HG03060 (cell line): ENCODE results near the gene PLXDC1.

Source experiments
- ATAC-seq: cut with Tn5 transposase; IDR thresholded peaks from one replicate; pipeline ENCODE4 v1.9.1; 2021; ENCODE audit warnings: low read depth, moderate number of reproducible peaks; ENCODE audit not compliant: unreplicated experiment

PLXDC1 gene

GRCh38 chr17:39151150-39151942 lies at the start of gene PLXDC1:
Gene PLXDC1, minus strand, starts transcription at chr17:39151637. Its CDS starts 200 bp downstream, at chr17:39151437.
- no peak for ATAC-seq

GRCh38 chr17:39200957-39201510 lies 49.6 kb upstream of the PLXDC1 start:
- ATAC-seq = no peak

DNA sequence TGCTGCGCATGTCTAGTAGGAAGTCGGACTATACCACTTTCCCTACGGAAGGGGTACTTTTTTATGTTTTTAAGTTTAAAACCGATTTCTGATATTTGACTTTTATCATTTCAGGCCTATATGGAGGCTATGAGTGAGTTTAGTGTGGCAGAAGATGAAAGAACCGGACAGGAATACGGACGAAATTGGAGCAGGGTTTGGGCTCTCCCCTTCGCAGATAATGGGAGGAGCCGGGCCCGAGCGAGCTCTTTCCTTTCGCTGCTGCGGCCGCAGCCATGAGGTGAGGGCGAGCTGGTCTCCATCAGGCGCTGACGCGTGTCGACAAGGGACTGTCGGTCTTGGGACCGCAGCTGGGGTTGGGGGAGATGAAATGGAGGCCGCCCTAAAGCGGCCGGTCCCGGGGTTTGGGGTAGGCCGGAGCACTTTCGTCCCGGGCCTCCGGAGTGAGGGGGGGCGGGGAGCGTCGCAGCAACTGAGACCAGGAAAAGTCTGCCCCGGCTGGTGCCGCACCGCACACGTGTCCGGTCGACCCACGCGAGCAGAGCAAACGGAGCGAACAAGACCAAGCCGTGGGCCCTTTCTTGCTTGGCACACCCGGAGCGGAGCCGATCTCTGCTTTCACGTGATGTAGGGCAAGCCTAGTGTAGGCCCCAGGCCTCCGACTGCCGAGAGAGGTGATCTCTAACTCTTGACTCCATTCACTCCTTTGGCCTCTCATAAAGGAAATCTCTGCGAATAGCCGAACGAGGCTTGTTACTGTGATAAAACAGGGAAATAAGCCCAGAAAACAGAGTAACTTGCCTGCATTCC lies 48.8 kb upstream of the PLXDC1 start, which contains the start of gene RPL19:
Gene RPL19 (plus strand): TSS at position 214 of the 810 bp plus-strand sequence. CDS start 62 bp downstream, at position 276.
- ATAC-seq = peak; percentile 70

GRCh38 chr17:39199820-39200069 lies 48.3 kb upstream of the PLXDC1 start:
- ATAC-seq = no peak

DNA sequence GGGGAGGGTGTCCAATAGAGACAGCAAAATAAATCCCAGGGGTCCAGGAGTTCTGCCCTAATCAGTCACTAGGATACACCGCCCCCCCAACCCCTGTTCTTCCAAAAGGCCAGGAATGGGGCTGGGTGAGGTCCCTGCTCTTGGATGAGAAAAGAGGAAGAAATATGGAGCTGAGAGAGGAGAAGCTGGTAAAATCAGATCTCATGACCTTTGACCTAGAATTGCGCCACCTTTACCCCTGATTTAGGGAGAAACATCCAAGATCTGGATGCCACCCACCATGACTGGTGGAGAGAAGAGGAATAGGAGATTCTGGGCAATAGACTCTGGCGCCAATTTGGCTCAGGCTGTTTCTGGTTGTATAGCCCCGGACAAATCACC lies 46.7 kb upstream of the PLXDC1 start:
- no peak for ATAC-seq

GRCh38 chr17:39197380-39198185 lies 46.1 kb upstream of the PLXDC1 start, which contains the start of gene CACNB1:
Gene CACNB1, minus strand, starts transcription at chr17:39197669. Its CDS starts 174 bp downstream, at chr17:39197495.
- ATAC-seq = no peak

DNA sequence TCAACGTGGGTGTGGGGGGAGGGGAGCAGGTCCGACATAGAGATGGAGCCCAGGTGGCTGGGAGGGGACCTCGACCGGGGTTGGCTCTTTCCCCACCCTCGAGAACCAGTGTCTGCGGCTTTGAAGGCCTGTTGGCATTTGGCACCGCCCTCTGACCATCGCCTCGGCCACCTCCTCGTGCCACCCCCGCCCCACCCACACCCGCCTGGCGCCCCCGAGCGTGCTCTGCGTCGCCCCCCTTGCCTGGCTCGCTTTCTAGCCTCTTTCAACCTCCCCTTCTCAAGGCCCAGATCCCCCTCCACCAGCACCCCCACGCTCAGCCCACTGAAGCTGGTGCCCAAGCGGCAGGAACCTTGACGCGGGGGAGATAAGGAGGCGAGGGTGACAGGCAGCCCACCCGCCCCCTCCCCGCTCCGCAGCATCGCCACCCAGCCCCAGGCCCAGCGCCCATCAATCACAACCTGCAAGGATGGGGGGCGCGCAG lies 45.4 kb upstream of the PLXDC1 start:
- ATAC-seq = no peak

DNA sequence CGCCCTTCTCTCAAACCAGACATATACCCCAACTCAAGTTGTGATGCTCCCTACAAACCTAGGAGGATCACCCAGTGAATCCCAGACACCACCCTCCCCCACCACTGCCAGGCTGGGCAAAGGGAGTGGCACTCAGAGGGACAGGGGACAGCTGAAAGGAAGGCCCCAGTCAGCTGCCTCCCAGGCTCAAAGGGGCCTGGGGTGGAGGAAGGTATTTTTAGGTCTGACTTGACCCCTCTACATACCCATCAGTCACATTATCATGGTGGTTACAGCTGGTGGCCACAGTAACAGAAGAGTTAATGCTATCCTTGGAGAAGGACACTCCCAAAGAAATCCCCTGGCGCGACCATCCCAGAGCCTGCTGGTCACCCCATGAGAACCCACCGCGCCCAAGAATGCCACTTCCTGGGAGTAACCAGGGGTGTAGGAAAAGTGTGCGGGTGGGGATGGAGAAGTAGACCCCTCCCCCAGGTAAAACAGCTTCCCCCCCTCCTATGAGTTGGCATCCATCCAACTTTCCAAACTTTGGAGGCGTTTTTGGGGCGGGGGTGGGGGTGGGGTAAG lies 44.9 kb upstream of the PLXDC1 start:
- ATAC-seq = no peak

GRCh38 chr17:39195568-39196160 lies 44.2 kb upstream of the PLXDC1 start:
- no peak for ATAC-seq

- ATAC-seq = no peak
Measured at GRCh38 chr17:39194985-39195524, 43.6 kb upstream of the PLXDC1 start.

DNA sequence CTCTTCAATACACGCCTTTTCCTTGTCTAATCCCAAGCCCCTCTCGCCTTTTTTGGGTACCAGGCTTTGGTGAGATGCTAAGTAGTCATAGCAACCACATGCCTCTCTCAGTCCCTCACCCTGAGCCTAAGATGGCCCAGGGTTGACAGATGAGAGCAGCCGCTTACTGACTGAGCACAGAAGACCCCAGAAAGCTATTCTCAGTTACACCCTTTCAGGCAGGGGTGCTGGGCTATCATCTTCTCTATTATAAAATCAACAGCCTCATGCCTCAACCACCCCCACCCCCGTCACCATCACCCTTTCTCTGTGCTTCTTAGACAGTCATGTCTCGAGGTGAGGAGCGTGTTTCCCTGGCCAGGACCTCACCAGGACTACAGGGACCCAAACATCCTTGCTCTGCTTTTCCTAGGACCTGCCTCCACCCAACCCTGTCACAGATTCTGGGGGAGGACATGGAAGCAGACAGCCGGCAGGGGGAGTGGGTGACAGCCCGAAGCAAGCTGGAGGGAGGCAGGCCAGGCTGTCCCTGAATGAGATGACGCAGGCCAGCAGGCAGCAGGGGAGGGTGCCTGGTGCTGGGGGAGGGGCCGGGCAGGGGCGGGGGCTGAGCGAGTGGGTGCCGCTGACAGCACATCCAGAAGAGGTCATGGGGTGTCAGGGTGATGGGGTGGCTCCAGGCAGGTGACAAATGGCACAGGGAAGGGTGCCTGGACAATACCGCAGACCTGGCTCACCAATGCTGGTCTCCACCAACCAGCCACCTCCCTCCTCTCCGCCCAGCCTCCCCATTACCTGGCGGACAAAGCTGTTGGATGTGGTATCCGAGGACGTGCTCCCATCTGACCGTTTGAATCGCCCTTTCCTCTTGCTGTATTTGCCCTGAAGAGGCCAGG lies 42.9 kb upstream of the PLXDC1 start:
- no peak for ATAC-seq

GRCh38 chr17:39193346-39193745 lies 41.9 kb upstream of the PLXDC1 start:
- no peak for ATAC-seq

DNA sequence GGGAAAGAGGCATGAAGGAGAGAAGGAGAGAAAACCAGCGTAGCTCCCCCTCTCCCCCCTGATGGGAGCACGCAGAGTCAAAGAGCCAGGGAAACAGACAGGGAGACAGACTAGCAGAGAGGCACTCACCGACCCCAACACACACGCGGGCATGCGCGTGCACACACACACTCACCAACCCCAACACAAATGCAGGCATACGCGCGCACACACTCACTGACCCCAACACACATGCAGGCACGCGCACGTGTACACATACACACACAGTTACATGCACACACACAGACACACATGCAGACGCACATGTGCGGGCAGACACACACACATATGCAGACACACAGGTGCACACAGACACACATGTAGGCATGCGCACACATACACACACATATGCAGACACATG lies 41.5 kb upstream of the PLXDC1 start:
- no peak for ATAC-seq

- ATAC-seq = no peak
Measured at GRCh38 chr17:39191750-39192510, 40.5 kb upstream of the PLXDC1 start.

DNA sequence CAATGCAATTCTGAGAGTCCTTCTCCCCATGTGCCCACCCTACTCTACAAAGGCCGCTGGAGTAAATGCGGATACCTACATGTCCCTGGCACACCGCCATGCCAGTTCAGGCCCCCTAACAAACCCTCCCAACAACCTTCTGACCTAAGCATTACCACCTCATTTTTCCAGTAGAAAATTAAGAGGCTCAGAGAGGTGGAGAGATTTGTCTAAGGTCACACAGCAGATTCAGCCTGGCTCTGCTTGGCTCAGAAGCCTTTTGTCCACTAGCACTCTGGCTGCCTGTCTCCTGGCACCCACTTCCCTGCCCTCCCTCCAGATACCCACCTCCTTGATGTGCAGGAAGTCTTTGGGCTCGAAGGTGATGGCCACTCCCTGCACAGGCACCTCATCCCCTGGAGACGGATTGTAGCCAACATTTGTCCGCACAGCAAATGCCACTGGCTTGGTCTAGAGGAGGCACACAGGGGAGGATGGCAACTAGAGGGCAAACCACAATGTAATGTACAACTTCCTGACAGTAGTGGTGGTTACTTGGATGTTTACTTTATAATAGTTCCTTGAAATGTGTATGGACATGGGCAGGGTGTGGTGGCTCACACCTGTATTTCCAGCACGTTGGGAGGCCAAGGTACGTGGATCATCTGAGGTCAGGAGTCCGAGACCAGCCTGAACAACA lies 35.9 kb upstream of the PLXDC1 start:
- no peak for ATAC-seq

GRCh38 chr17:39186481-39187002 lies 35.1 kb upstream of the PLXDC1 start:
- no peak for ATAC-seq

- no peak for ATAC-seq
Measured at GRCh38 chr17:39183720-39184119, 32.3 kb upstream of the PLXDC1 start.
